ENCODE data around the gene TTYH2.

GRCh38 chr17:74245145-74245831, 31.9 kb downstream of the TTYH2 start:
- TF ChIP-seq CTCF (IDR thresholded peaks at IDR 0.05) (no peak), E2F1 (CRISPR knock-in tag; IDR thresholded peaks at IDR 0.05) (no peak), ZBTB21 (CRISPR knock-in tag; IDR thresholded peaks at IDR 0.05; ENCODE audit: borderline replicate concordance) (no peak), RORB (CRISPR knock-in tag; IDR thresholded peaks at IDR 0.05) (no peak), TEAD1 (CRISPR knock-in tag; IDR thresholded peaks at IDR 0.05) (peak; percentile 94; the same call in 1 of the 2 replicates), USF1 (CRISPR knock-in tag; IDR thresholded peaks at IDR 0.05) (no peak; the same call in 1 of the 2 replicates), HMGXB4 (CRISPR knock-in tag; IDR thresholded peaks at IDR 0.05) (no peak), ARID4B (CRISPR knock-in tag; IDR thresholded peaks at IDR 0.05; ENCODE audit: borderline replicate concordance) (no peak), ATF2 (CRISPR knock-in tag; IDR thresholded peaks at IDR 0.05; ENCODE audit: borderline replicate concordance, low read depth) (no peak)

All from WTC11 (cell line).